Breast epithelium (tissue), 3 donors: ENCODE measurements around the gene GALK1.

Source experiments
- CTCF ChIP-seq, 3 donors: fragments of 450-650 bp; IDR thresholded peaks; one replicate each; pipeline ENCODE4 v1.5.1; 2016 to 2017; ENCODE audit warnings: antibody characterized with exemption in 3 of 3, mild to moderate bottlenecking in 3 of 3, moderate library complexity in 3 of 3
- POLR2A ChIP-seq: fragments of 450-650 bp; IDR thresholded peaks from one replicate; pipeline ENCODE4 v1.6.1; 2016; ENCODE audit warnings: antibody characterized with exemption, mild to moderate bottlenecking, moderate library complexity
- POLR2AphosphoS5 ChIP-seq, 3 donors: sonication (generic); formaldehyde crosslinking; IDR thresholded peaks; one replicate each; pipeline ENCODE4 v1.6.1; 2017; ENCODE audit warnings: antibody characterized with exemption in 3 of 3

- TF ChIP-seq POLR2A = no peak
- TF ChIP-seq CTCF (IDR thresholded peaks at IDR 0.05) = no peak
- no peak for TF ChIP-seq POLR2AphosphoS5 (IDR thresholded peaks at IDR 0.05)
Observed at GRCh38 chr17:75763269-75763607, 1.8 kb downstream of the GALK1 start.
